GM06990 (cell line): ENCODE measurements around the gene PTPRN2.

ENCODE experiments used
- DNase-seq: peaks from one replicate; pipeline ENCODE4 v3.0.0-alpha.2; 2011; ENCODE audit not compliant: insufficient read length; ENCODE audit errors: extremely low read depth
- H3K27me3 ChIP-seq: replicated peaks from 2 replicates; pipeline ENCODE4 v1.6.0; 2011; ENCODE audit warnings: low read length; ENCODE audit not compliant: control insufficient read depth, insufficient read depth
- H3K36me3 ChIP-seq: 2 replicates; pipeline ENCODE4 v1.5.1; 2011; ENCODE audit warnings: low read length; ENCODE audit not compliant: control insufficient read depth, insufficient read depth
- H3K4me3 ChIP-seq: replicated peaks from 2 replicates; pipeline ENCODE4 v1.5.1; 2011; ENCODE audit warnings: low read depth, mild to moderate bottlenecking, control low read depth, low read length
- CTCF ChIP-seq: IDR thresholded peaks from 2 replicates; pipeline ENCODE4 v1.5.1; 2011; ENCODE audit warnings: low read length, control low read depth, mild to moderate bottlenecking, inconsistent platforms; ENCODE audit not compliant: insufficient read depth, poor library complexity, severe bottlenecking

Gene PTPRN2

GRCh38 chr7:157986051-157986450 is 601.6 kb downstream of the PTPRN2 start:
- no peak overlapping the region for H3K4me3 ChIP-seq
- H3K36me3 ChIP-seq = no peaks in the 10 kb centered on the region
- DNase-seq = no peak
- TF ChIP-seq CTCF = no peak
- H3K27me3 ChIP-seq = no peaks in the 10 kb centered on the region

DNA sequence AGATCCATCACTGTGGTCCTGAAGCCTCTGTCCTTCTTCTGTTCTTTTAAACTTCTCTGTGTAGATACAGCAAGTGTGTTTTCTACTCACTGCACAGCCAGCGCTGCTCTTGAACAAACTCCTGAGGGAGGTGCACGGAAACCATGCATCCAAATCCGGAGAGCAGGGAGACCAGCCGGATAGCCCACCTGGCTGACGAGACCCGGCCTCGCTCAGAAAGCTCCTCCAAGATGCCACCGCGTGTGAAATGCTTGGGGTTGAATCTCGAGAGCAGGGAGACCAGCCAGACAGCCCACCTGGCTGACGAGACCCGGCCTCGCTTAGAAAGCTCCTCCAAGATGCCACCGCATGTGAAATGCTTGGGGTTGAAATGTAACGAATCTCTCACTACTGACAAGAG is 602.0 kb downstream of the PTPRN2 start:
- no peaks in the 10 kb centered on the region for H3K36me3 ChIP-seq
- TF ChIP-seq CTCF = no peak
- H3K27me3 ChIP-seq = no peaks in the 10 kb centered on the region
- H3K4me3 ChIP-seq = no peak overlapping the region
- DNase-seq = no peak

DNA sequence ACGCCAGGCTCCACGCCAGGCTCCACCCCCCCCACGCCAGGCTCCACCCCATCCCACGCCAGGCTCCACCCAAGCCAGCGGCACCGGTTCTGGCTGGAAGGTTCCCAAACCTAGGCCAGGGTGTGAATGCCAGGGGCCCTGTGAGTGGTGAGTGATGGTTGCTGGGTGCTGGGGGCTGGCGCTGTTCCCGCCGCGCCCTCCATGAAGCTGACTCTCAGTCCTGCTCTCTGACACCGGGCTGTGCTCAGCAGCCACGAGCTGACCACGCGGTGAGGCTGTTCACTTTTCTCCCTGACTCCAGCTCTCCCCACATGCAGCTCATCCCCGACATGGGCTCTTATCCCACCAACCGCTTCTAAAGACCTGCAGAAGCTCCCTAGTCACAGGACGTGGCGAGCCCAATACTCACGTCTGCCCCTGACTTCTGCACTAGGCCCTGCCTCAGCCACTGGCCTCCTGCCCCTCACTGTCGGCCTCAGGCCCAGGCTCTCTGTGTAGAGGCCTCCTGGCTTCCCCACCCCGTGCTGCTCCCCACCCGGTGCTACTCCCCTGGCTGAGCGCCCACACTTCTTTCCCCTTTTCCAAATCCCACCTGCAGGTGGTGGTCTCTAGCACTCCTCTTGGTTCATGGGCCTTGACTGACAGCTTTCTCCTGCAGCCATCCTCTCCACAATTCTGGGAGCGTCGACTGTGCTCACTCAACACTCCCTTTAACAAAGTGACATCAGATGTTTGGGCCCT is 603.0 kb downstream of the PTPRN2 start:
- TF ChIP-seq CTCF = no peak
- no peak for DNase-seq
- H3K4me3 ChIP-seq = no peak overlapping the region
- no peaks in the 10 kb centered on the region for H3K36me3 ChIP-seq
- no peaks in the 10 kb centered on the region for H3K27me3 ChIP-seq

GRCh38 chr7:157983502-157984422 is 603.9 kb downstream of the PTPRN2 start:
- H3K36me3 ChIP-seq = no peaks in the 10 kb centered on the region
- no peak for TF ChIP-seq CTCF
- H3K4me3 ChIP-seq = no peak overlapping the region
- no peaks in the 10 kb centered on the region for H3K27me3 ChIP-seq
- no peak for DNase-seq

GRCh38 chr7:157981778-157982177 is 605.8 kb downstream of the PTPRN2 start:
- Histone ChIP-seq H3K36me3 (no peaks in the 10 kb centered on the region), H3K4me3 (no peak overlapping the region), H3K27me3 (no peaks in the 10 kb centered on the region)
- no peak for DNase-seq
- no peak for TF ChIP-seq CTCF
